Osteocyte (in vitro differentiated cells): ENCODE measurements around the gene PPOX. TPM values are rescaled to one million over a fixed set of nuclear protein-coding genes. Genes with fewer than 3 reads are reported as not detected.

ENCODE experiments used
- DNase-seq: peaks from one replicate; pipeline ENCODE4 v3.0.0; 2021; ENCODE audit warnings: mixed read lengths; ENCODE audit not compliant: unreplicated experiment; ENCODE audit errors: extremely low spot score
- H3K27ac Mint-ChIP-seq: one replicate; pipeline ENCODE4 v1.8.0; 2021; ENCODE audit warnings: mild to moderate bottlenecking, mixed read lengths; ENCODE audit not compliant: unreplicated experiment
- H3K27me3 Mint-ChIP-seq: one replicate; pipeline ENCODE4 v1.8.0; 2021; ENCODE audit warnings: mixed read lengths; ENCODE audit not compliant: unreplicated experiment
- H3K36me3 Mint-ChIP-seq: one replicate; pipeline ENCODE4 v1.8.0; 2021; ENCODE audit warnings: mixed read lengths; ENCODE audit not compliant: unreplicated experiment
- H3K4me1 Mint-ChIP-seq: one replicate; pipeline ENCODE4 v1.8.0; 2021; ENCODE audit warnings: mixed read lengths; ENCODE audit not compliant: unreplicated experiment
- H3K4me3 Mint-ChIP-seq: one replicate; pipeline ENCODE4 v1.8.0; 2021; ENCODE audit warnings: mild to moderate bottlenecking, moderate library complexity, mixed read lengths; ENCODE audit not compliant: unreplicated experiment
- H3K9me3 Mint-ChIP-seq: one replicate; pipeline ENCODE4 v1.8.0; 2021; ENCODE audit warnings: mixed read lengths; ENCODE audit not compliant: unreplicated experiment
- CTCF ChIP-seq: fragments of 200-600 bp; sonication (generic); IDR thresholded peaks from 2 replicates; pipeline ENCODE4 v1.5.0; 2021; ENCODE audit warnings: antibody characterized with exemption, mild to moderate bottlenecking, moderate library complexity
- total RNA-seq: library from RNA; stranded (reverse); gene quantifications from 2 replicates; pipeline ENCODE4 v1.2.1, GENCODE V29; 2021

The PPOX gene
- total RNA-seq, 1 donor from 2014 or later: 37.9 TPM

- H3K4me3 Mint-ChIP-seq: no peak overlapping the region
- no peaks in the 10 kb centered on the region for H3K9me3 Mint-ChIP-seq
- no peaks in the 10 kb centered on the region for H3K27me3 Mint-ChIP-seq
- DNase-seq: no peak
- TF ChIP-seq CTCF: no peak
- peaks cover 35% of the 10 kb centered on the region for H3K4me1 Mint-ChIP-seq
- H3K36me3 Mint-ChIP-seq: peaks cover 20% of the 10 kb centered on the region
- no peak overlapping the region for H3K27ac Mint-ChIP-seq
These were observed 4.6 kb upstream of the PPOX start for GRCh38 chr1:161161652-161162051.

GRCh38 chr1:161162052-161162451, 4.2 kb upstream of the PPOX start:
- TF ChIP-seq CTCF: no peak
- H3K36me3 Mint-ChIP-seq: peaks cover 20% of the 10 kb centered on the region
- no peak overlapping the region for H3K27ac Mint-ChIP-seq
- no peaks in the 10 kb centered on the region for H3K9me3 Mint-ChIP-seq
- no peak overlapping the region for H3K4me3 Mint-ChIP-seq
- no peak for DNase-seq
- H3K4me1 Mint-ChIP-seq: peaks cover 37% of the 10 kb centered on the region
- no peaks in the 10 kb centered on the region for H3K27me3 Mint-ChIP-seq

- TF ChIP-seq CTCF: no peak
- DNase-seq: no peak
- peaks cover 45% of the 10 kb centered on the region for H3K4me1 Mint-ChIP-seq
- no peaks in the 10 kb centered on the region for H3K27me3 Mint-ChIP-seq
- no peaks in the 10 kb centered on the region for H3K9me3 Mint-ChIP-seq
- H3K36me3 Mint-ChIP-seq: peaks cover 14% of the 10 kb centered on the region
- H3K27ac Mint-ChIP-seq: no peak overlapping the region
- H3K4me3 Mint-ChIP-seq: no peak overlapping the region
These were observed 3.4 kb upstream of the PPOX start for GRCh38 chr1:161162806-161163205.

- no peak for DNase-seq
- H3K27ac Mint-ChIP-seq: peak overlapping the region; percentile 29
- H3K27me3 Mint-ChIP-seq: no peaks in the 10 kb centered on the region
- no peak overlapping the region for H3K4me3 Mint-ChIP-seq
- TF ChIP-seq CTCF: no peak
- peaks cover 12% of the 10 kb centered on the region for H3K36me3 Mint-ChIP-seq
- H3K9me3 Mint-ChIP-seq: no peaks in the 10 kb centered on the region
- H3K4me1 Mint-ChIP-seq: peaks cover 46% of the 10 kb centered on the region
These were observed 2.4 kb upstream of the PPOX start for GRCh38 chr1:161163793-161164192.

GRCh38 chr1:161164901-161165610, 1.2 kb upstream of the PPOX start:
- Mint-ChIP-seq H3K36me3 (peaks cover 16% of the 10 kb centered on the region), H3K4me3 (peak overlapping the region; percentile 48), H3K9me3 (no peaks in the 10 kb centered on the region), H3K27me3 (no peaks in the 10 kb centered on the region), H3K27ac (peak overlapping the region; percentile 100), H3K4me1 (peaks cover 38% of the 10 kb centered on the region)
- no peak for TF ChIP-seq CTCF
- no peak for DNase-seq
